NCI-H2107 (cell line): ENCODE measurements around the gene MTURN.
A peak's percentile ranks its signal among the peaks of the same experiment; 100 is the strongest.
"Not testable (repeated sequence)": the region's sequence is repeated elsewhere in the genome, so short reads cannot be mapped to it uniquely, and the experiment has no call there.

Source experiments
- DNase-seq: peaks from one replicate; lab custom pipeline; 2025; lab: John Stamatoyannopoulos, UW

MTURN gene

DNA sequence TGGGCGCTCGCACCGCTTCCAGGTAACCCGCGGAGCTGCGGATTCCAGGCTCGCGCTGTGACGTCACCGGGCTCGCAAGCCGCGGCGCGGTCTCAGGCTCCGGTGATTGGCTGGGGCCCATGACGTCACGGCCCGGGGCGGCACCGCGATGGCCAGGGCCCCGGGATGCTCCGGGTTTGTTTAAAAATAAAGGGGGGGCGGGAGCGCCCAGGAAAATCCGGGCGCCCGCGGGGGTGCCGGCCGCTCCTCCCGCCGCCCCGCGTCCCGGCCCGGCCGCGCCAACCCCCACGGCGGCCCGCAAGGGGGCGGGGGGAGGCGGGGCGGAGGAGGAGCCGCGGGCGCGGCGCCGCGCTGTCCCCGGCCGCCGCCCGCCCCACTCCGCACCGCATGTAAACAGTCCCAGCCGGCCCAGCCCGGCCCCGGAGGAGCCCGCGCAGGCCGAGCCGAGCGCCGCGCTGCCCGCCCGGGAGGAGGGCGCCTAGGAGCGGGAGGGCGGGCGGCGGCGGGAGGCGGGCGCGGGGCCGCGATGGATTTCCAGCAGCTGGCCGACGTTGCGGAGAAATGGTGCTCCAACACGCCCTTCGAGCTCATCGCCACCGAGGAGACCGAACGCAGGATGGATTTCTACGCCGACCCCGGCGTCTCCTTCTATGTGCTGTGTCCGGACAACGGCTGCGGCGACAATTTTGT lies at the start of gene MTURN:
Gene MTURN, plus strand, starts transcription at position 376 of the 690 bp plus-strand sequence. Its CDS starts 151 bp downstream, at position 527.
- peak; percentile 96 for DNase-seq

DNA sequence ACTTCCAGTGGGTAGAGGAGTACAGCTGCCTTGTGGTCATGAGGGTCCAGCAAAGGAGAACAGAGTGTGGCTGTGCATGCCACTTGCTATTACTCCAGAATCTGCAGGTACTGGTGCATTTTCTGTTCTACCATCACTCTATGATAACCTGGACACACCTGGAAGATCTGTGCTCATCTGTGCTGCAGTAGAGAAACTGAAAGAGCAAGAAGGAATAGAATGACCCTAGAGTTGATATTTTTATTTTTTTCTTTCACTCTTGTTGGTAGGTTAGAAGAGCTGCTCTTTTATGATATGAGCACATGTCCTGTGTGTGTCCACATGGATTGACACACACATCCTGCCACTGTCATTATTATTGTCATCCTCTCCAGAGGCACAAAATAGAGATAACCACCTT lies 48.3 kb upstream of the MTURN start:
- no peak for DNase-seq

DNA sequence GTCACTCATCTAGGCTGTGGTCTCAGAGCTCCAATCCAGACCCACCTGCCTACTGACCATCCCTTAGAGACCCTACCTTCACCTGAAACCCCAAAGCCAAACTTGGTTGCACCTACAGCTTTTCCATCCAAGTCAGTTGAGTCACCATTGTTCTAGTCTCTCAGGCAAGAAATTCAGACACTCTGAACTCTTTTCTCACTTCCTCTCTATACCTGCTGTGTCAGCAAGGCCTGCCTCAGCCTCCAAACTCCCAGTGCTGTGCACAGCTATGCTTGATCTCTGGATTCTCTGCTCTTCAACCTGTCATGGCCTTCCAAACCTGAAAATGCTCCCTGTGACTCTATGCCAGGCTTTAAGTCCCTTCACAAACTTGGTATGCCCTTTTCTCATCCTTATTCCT lies 47.4 kb upstream of the MTURN start:
- no peak for DNase-seq

DNA sequence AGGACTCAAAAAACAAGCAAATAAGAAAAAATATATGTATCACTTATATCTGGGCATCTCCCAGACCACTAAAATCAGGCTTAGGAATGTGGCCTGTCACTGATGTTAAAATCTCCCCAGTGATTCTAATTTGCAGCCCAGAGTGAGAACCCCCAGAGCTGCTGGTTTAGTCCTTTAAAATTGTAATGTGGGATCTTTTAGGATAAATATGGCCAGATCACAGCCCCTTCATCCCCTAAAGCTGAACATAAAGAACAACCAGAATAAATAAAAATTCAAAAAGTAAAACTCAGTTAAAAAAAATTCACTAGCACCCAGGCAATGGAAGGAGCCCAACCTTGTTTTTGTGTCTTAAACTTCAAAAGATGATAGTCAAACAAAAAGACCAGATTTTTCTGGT lies 46.4 kb upstream of the MTURN start:
- DNase-seq = no peak

DNA sequence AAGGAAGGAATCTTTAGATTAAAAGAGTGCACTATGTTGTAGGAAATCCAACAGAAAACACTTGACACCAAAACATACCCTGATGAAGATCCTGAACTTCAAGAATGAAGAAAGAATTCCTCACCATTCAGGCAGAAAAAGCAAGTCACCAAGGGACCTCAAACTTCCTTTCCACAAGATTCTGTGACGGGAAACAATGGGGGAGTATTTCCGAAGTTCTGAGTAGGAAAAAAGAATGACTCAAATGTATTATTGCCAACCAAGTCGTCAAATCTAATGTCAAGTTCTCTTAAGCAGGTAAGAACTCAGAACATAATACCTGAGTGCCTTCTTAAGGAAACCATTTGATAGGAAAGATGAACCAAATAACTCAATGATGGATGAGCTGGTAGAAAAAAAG lies 44.7 kb upstream of the MTURN start:
- no peak for DNase-seq

DNA sequence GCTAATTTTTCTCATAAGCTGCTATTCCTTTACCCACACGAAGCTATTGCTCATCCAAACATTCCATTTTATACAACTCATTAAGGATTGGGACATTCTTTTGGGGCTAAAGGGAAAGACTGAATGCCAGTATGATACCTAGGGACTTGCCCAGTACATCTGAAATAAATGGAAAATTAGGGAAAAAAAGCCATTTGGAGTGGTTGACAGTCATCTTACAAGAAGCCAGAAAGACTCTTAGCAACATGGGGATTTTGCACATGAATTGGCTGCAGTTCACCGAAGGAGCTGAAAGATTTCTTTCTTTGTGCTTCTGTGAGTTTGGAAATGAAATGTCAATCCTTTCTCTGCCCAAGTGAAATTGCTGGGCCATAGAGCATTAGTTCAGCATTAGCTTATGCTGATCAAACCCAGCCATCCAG lies 43.3 kb upstream of the MTURN start:
- no peak for DNase-seq

DNA sequence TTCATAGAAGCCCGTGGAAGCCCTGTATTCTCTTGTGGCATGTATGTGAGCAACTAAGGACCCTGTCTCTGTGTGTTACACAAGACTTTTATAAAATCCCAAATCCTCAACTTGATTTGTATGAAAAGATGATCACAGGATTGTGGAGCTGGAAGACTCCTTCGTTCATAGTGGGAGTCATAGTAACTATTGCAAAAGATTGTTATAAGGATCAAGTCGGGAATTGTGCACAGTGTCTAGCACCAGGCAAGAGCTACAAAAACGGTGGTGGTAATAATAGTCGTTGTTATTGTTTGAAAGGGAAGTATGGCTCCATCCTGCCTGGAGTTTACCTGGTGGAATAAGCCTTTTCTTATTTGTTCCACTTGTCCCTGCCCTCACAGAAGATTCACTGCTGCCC lies 42.8 kb upstream of the MTURN start:
- no peak for DNase-seq

DNA sequence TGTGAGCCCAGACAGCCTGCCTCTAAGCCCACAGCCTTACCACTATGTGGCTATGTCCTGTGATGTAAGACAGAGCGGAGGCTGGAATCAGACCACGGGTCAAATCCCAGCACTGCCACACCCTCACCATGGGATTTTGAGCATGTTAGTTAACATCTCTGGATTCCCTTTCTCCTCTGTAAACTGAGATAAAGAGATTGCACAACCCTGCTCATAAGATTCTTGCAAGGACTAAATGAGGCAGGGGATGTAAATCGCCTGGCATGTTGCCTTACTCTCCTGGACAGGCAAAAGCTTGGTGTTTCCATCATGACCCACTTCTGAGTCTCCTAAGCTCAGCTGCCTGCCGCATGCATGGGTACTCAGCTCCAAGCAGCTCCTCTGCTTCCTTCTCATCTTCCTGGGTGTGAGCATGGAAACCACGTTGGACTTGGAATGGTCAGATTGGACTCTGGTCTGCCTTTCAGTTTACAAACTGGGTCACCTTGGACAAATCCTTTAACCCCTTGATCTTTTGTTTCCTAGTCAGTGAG lies 41.3 kb upstream of the MTURN start:
- DNase-seq = no peak

DNA sequence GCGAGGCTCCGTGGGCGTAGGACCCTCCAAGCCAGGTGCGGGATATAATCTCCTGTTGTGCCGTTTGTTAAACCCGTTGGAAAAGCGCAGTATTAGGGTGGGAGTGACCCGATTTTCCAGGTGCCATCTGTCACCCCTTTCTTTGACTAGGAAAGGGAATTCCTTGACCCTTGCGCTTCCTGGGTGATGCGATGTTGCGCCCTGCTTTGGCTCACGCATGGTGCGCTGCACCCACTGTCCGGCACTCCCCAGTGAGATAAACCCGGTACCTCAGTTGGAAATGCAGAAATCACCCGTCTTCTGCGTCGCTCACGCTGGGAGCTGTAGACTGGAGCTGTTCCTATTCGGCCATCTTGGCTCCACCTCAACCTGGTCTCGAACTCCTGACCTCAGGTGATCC lies 36.2 kb upstream of the MTURN start:
- not testable (repeated sequence) for DNase-seq

DNA sequence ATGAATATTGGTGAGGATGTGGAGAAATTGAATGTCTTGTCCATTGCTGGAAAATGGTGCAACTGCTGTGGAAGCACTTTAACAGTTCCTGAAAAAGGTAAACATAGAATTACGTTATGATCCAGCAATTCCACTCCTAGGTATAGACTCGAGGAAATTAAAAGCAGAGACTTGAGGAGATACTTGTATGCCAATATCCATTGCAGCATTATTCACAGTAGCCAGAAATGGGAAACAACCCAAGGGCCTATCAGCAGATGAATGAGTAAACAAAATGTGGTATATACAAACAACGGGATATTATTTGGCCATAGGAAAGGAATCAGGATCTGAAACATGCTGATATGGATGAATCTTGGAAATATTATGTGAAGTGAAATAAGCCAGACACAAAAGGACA lies 32.5 kb upstream of the MTURN start:
- no peak for DNase-seq

DNA sequence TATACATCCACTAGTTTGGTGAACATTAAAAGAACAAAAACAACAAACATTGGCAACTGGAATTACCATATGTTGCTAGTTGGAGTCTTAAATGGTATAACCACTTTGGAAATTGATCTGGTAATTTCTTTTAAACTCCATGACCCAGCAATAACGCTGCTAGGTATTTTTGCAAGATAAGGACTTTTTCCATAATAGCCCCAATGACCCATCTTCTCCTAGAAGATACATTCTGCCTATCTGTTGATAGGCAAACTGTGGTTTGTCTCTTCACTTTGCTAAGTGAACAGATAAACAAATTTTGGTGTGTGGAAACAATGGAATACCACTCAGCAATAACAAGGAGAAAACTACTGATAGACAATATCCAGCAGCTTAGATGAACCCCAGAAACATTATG lies 30.6 kb upstream of the MTURN start:
- DNase-seq = no peak

DNA sequence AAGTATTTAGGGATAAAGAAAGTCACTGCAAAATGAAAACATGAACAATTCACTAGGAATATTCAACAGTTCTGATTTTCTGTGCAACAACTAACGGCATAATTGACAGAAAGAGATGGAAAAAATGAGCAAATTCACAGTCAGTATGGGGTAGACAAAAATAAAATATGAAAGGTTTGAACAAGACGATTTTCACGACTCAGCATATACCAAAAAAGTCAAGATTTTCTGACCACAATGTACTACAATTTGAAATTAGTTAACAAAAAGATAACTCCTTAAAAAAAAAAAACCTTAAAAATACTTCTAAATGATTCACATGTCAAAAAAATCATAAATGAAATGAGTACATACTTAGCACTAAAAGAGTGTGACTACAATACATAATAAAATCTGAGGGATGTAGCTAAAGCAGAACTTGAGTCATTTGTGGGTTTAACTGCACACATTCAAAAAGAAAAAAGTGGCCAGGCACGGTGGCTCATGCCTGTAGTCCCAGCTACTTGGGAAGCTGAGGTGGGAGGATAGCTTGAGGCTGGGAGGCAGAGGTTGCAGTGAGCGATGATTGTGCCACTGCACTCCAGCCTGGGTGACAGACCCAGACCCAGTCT lies 22.6 kb upstream of the MTURN start:
- DNase-seq = no peak

DNA sequence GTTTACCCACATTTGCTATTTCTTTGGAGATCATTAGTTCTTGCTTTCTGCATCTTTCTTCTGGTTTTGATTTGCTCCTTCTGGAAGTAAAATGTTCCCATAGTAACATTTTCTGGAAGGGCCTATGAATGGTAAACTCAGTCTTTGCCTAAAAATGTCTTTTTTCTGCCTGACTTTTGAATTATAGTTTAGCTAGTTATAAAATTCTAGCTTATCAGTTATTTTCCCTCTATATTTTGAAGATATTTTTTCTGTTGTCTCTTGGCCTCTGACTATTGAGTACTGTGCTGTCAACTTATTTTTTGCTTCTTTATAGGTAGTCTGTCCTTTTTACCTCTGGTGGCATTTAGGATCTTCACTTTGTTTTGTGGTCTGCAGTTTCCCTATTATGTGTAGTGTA lies 21.6 kb upstream of the MTURN start:
- DNase-seq = no peak

DNA sequence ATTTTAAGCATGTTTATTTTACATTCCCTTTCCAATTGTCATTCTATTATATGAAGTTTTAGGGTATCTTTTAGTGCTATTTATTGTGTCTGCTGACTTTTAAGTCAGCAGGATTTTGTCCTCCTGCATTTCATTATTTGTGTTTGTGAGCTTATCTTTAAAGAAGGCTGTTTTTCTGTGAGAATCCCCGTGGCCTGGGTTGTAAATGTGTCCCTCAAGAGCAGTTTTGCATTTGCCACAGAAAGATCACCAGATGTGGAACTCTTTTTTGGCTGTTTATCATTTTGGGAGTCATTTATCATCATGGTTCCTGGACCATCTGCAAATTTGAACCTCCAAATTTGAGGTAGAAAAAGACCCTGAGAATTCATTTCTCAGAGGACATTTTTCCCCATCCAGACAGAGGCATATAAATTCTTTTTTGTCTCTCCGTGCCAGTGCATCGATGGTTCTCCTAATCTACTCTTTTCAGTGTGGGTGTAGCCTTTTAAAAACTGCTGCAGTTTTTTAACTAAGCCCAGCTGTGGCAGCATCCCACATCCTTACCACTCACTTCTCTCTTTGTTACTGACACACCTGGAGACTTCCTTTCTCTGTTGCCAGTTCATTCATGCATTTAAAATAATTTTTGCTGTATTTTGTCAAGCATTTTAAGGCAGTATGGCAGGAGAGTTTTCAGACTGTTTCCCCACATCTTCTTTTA lies 20.1 kb upstream of the MTURN start:
- DNase-seq = no peak

DNA sequence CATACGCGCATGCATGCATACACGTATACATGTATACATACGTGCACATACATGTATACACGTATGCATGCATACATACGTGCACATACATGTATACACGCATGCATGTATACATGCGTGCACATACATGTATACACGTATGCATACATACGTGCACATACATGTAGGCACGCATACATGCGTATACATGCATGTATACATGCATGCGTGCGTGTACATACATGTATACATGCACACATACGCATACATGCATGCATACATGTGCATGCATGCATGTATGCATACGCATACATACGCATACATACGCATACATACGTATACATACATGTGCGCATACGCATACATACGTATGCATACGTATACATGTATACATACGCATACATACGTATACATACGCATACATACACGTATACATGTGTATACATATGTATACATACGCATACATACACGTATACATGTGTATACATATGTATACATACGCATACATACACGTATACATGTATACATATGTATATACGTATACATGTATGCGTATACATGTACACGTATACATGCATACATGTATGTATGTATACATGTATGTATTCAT lies 19.0 kb upstream of the MTURN start:
- DNase-seq = no peak

DNA sequence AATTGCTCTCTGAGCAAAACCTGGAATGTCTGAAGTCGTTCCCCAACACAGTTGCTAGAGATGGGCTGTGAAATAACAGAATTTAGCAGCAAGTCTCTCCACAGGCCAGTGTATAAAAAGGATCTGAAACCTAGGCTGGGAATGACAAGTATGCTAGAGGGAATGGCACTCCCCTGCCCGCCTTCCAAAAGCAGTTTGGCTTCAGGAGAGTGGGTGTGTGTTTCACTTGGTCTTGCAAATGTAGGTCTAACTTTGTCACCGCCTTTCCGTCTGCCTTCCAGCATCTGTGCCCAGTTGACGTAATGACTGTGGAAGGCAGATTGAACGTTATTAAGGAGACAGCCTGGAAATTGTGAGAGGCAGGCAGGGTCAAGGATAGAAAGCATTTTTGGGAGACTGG lies 18.0 kb upstream of the MTURN start:
- no peak for DNase-seq

DNA sequence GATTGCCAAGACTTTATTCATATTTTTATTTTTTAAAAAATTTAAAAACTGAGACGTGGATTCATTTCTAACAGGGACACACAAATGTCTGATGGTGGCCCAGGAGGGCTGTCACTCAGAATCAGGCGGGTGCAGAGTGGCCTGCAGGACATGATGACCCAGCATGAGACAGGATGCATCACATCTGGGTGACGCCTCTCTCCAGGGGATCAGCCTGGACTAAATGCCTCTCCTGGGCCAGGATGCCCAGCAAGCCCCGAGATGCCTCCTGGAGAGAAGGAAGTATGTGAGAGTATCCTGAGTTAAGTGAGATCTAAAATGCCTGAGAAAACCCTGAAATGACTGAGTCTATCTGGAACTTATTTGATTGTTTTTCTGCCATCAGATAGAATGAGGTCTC lies 16.9 kb upstream of the MTURN start:
- no peak for DNase-seq

DNA sequence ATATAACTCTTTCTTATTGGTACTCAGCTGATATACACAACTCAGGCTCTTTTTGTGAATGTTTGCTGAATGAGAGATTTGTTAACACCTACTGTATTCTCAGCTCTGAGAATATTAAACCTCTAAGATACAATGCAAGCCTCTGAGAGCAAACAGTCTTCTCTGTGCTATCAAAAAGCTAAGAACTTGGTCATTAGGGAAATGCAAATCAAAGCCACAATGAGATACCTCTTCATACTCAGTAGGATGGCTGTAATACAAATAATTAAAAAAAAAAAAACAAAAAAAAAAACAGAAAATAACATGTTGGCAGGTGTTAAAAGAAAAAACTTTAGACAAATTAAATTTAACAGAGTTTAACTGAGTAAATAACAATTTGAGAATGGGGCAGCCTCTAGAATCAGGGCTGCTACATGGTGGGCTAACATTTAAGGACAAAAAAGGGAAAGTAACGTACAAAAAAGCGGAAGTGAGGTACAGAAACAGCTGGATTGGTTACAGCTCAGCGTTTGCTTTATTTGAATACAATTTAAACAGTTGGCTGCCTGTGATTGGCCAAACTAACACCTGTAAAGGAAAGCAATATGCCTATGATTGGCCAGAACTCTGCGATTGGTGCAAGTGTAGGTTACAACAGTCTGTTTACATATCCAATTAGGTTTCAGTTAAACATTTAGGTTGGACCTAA lies 14.8 kb upstream of the MTURN start:
- no peak for DNase-seq

DNA sequence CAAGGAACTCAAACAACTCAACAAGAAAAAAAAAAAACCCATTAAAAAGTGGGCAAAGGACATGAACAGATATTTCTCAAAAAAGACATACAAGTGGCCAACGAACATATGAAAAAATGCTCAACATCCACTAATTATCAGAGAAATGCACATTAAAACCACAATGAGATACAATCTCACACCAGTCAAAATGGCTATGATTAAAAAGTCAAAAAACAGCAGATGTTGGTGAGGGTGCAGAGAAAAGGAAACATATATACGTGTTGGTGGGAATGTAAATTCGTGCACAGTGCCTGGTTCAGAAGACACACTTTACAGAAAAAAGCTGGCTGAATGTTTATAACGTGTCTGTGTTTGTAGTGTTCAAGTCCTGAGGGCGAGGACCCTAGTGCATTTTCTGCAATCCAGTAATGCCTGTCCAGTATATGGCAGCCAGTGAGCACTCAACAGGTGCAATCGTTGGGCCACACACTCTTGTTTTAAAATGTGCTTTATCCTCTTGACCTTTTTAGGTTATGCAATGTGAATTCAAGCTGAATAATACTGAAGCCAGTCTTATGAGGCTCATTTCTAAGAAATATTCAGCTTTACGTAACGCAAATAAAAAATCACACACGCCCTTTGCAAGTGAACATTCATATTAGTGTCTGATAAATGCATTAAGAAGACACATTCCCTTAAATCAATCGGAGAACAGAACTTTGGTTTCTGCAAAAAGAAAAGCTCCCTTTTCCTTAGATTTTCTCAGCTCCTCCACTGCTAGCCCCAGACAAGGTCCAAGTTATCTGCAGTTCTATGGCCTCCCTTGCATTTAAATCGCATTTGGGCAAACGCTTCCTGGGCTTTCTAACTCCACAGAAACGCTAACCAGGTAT lies 813 bp upstream of the MTURN start:
- no peak for DNase-seq

DNA sequence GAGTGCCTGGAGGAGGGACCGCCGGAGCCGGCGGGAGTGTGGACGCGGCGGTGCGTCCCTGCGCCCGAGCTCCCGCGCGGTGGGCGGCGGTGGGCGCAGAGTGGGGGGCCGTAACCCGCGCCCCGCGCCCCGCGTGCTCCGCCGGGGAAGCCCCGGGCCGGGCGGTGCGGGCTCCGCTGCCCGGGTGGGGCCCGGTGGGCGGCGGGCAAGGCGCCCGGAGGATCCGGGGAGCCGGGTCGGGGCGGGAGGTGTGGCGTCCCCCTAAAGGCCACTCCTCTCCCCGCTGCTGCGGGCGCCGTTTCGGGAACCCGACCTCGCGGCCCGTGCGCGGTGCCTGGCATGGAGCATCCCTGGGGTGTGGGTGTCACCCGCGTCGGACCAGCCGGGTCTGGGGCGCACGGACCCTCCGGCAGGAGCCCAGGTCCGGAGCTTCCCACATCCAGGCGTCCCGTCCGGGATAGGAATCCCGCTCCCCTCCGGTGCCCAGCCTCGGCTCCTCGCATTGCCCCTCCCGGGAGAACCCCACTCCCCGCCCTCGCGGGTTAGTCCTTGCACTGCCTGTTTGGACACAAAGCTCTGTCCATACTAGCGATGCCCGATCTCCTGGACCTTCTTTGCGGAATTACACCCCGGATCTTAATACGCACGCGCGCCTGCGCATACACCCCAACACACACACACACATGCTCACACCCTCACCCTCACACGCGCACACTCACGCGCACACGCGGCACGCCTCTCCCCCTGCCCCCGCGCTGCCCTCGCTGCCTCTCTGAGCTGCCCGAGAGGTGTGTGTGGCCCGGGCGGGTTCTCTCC lies 723 bp downstream of the MTURN start:
- DNase-seq = peak; percentile 59
